Endodermal cell (in vitro differentiated cells): ENCODE results near the gene RPH3AL. TPM values are rescaled to one million over a fixed set of nuclear protein-coding genes. Genes with fewer than 3 reads are reported as not detected.
"Not testable (repeated sequence)": the region's sequence is repeated elsewhere in the genome, so short reads cannot be mapped to it uniquely, and the experiment has no call there.

Experiments used
- DNase-seq: peaks from one replicate; pipeline ENCODE4 v3.0.0-alpha.2; 2017
- H3K27ac ChIP-seq: 2 replicates; pipeline ENCODE4 v1.5.1; 2013; ENCODE audit warnings: mild to moderate bottlenecking, low read depth, low read length, moderate library complexity
- H3K27me3 ChIP-seq: 2 replicates; pipeline ENCODE4 v1.6.1; 2013; ENCODE audit warnings: mild to moderate bottlenecking, low read length, moderate library complexity; ENCODE audit not compliant: insufficient read depth, control insufficient read depth, poor library complexity, severe bottlenecking
- H3K36me3 ChIP-seq: 2 replicates; pipeline ENCODE4 v1.7.0; 2013; ENCODE audit warnings: mild to moderate bottlenecking, low read length, moderate library complexity; ENCODE audit not compliant: control insufficient read depth, insufficient read depth
- H3K4me1 ChIP-seq: one replicate; pipeline ENCODE4 v1.7.0; 2013; ENCODE audit warnings: low read length; ENCODE audit not compliant: control insufficient read depth, insufficient read depth
- H3K4me3 ChIP-seq: 2 replicates; pipeline ENCODE4 v1.5.1; 2013; ENCODE audit warnings: mild to moderate bottlenecking, low read length, moderate library complexity
- H3K9ac ChIP-seq: 2 replicates; pipeline ENCODE4 v1.6.1; 2013; ENCODE audit warnings: mild to moderate bottlenecking, low read length, moderate library complexity; ENCODE audit not compliant: poor library complexity, severe bottlenecking; ENCODE audit errors: extremely low read depth
- H3K9me3 ChIP-seq: 2 replicates; pipeline ENCODE4 v1.6.1; 2013; ENCODE audit warnings: mild to moderate bottlenecking, low read length, moderate library complexity; ENCODE audit not compliant: control insufficient read depth
- H3K27ac Mint-ChIP-seq: 2 replicates; pipeline ENCODE4 v1.8.0; 2020; ENCODE audit warnings: mixed read lengths
- H3K27me3 Mint-ChIP-seq: 2 replicates; pipeline ENCODE4 v1.8.0; 2021; ENCODE audit warnings: mild to moderate bottlenecking, mixed read lengths; ENCODE audit not compliant: insufficient read depth
- H3K36me3 Mint-ChIP-seq: 2 replicates; pipeline ENCODE4 v1.8.0; 2020; ENCODE audit warnings: low read depth, mixed read lengths
- H3K4me1 Mint-ChIP-seq: 2 replicates; pipeline ENCODE4 v1.8.0; 2020; ENCODE audit warnings: mixed read lengths
- H3K4me3 Mint-ChIP-seq: 2 replicates; pipeline ENCODE4 v1.8.0; 2020; ENCODE audit warnings: mild to moderate bottlenecking, moderate library complexity, mixed read lengths
- H3K9me3 Mint-ChIP-seq: 2 replicates; pipeline ENCODE4 v1.8.0; 2020; ENCODE audit warnings: mild to moderate bottlenecking, mixed read lengths
- CTCF ChIP-seq: fragments of 200-600 bp; sonication (generic); conservative IDR thresholded peaks from 2 replicates; pipeline ENCODE4 v1.5.0; 2021; ENCODE audit warnings: antibody characterized with exemption, mild to moderate bottlenecking
- WGBS, 2 experiments: methylation state at CpG; one replicate each; pipeline versions ENCODE4 v1.1.5 to v1.1.7; 2013; ENCODE audit warnings: missing lambda C conversion rate in 2 of 2, mixed read lengths in 1 of 2; ENCODE audit not compliant: insufficient coverage in 1 of 2, insufficient read length in 1 of 2; 5-methylcytosine and 5-hydroxymethylcytosine counted together
- total RNA-seq, 2 donors: library from RNA; stranded (reverse); fragmentation: NEBNext Ultra II Directional in 1 of 2; extraction: Animal tissue kit (Norgen Biotek cat#: 25700) in 1 of 2; gene quantifications; 2 replicates in 1 of 2; 3 replicates in 1 of 2; pipeline ENCODE4 v1.2.1, GENCODE V29; 2021

Gene RPH3AL
- total RNA-seq, 2 donors from 2014 or later, result 14.7 to 16.9 TPM

GRCh38 chr17:273981-274832, 78.4 kb downstream of the RPH3AL start:
- Mint-ChIP-seq H3K4me3 (no peak overlapping the region), H3K27ac (no peak overlapping the region), H3K4me1 (no peaks in the 10 kb centered on the region), H3K27me3 (no peaks in the 10 kb centered on the region), H3K36me3 (peaks cover 13% of the 10 kb centered on the region), H3K9me3 (peaks cover 4% of the 10 kb centered on the region)
- WGBS, 2 experiments, result 91 to 94% methylated on average over 18 to 28 of the region's 28 CpGs
- DNase-seq, result no peak
- Histone ChIP-seq H3K4me1 (no peaks in the 10 kb centered on the region), H3K36me3 (no peaks in the 10 kb centered on the region), H3K27me3 (no peaks in the 10 kb centered on the region), H3K9ac (no peak overlapping the region), H3K27ac (no peak overlapping the region), H3K4me3 (no peak overlapping the region), H3K9me3 (no peaks in the 10 kb centered on the region)
- no peak for TF ChIP-seq CTCF

- not testable (repeated sequence) for DNase-seq, H3K27me3 Mint-ChIP-seq, H3K9ac ChIP-seq, H3K4me1 Mint-ChIP-seq, H3K9me3 ChIP-seq, H3K36me3 Mint-ChIP-seq, H3K4me1 ChIP-seq, H3K27me3 ChIP-seq, H3K9me3 Mint-ChIP-seq, H3K36me3 ChIP-seq, H3K27ac ChIP-seq, H3K4me3 Mint-ChIP-seq, H3K4me3 ChIP-seq, H3K27ac Mint-ChIP-seq
- 66% methylated on average over 15 of the region's 26 CpGs; no CpG with 5 or more reads in 1 of the 2 experiments for WGBS, 2 experiments
Observed at GRCh38 chr17:272856-273255, 79.8 kb downstream of the RPH3AL start.

- H3K27ac ChIP-seq, H3K4me3 ChIP-seq, H3K4me1 Mint-ChIP-seq, H3K27ac Mint-ChIP-seq, DNase-seq, H3K9ac ChIP-seq, H3K36me3 ChIP-seq, H3K4me3 Mint-ChIP-seq, H3K9me3 ChIP-seq, H3K36me3 Mint-ChIP-seq, H3K9me3 Mint-ChIP-seq, H3K27me3 Mint-ChIP-seq, H3K27me3 ChIP-seq, H3K4me1 ChIP-seq: not testable (repeated sequence)
- WGBS, 2 experiments, result 100% methylated on average over 1 of the region's 4 CpGs; no CpG with 5 or more reads in 1 of the 2 experiments
Observed at GRCh38 chr17:271928-272623, 80.5 kb downstream of the RPH3AL start.
